SK-N-SH treated with all-trans-retinoic acid at 6 μM for 48 hours (cell line): ENCODE measurements around the gene STIP1.
"Not testable (repeated sequence)": the region's sequence is repeated elsewhere in the genome, so short reads cannot be mapped to it uniquely, and the experiment has no call there.

Experiments used
- ATAC-seq: fragments of 200-7000 bp; cut with Tn5 transposase; 3 replicates; pipeline ENCODE4 v1.9.1; 2020; ENCODE audit warnings: mild to moderate bottlenecking, moderate library complexity
- ARNTL ChIP-seq: fragments of 450-650 bp; formaldehyde crosslinking; IDR thresholded peaks from 2 replicates; pipeline ENCODE4 v1.5.0; 2020; ENCODE audit warnings: low read depth, mild to moderate bottlenecking, moderate library complexity, borderline replicate concordance
- CSDC2 ChIP-seq: fragments of 250-450 bp; sonication (Bioruptor Pico); IDR thresholded peaks from 2 replicates; pipeline ENCODE4 v1.5.0; 2020; ENCODE audit warnings: mild to moderate bottlenecking, moderate library complexity
- ESRRG ChIP-seq: fragments of 250-450 bp; sonication (Bioruptor Pico); IDR thresholded peaks from 2 replicates; pipeline ENCODE4 v1.6.1; 2021; ENCODE audit warnings: mild to moderate bottlenecking
- OSR1 ChIP-seq: fragments of 250-450 bp; sonication (Bioruptor Pico); IDR thresholded peaks from 2 replicates; pipeline ENCODE4 v1.8.0; 2022; ENCODE audit warnings: moderate library complexity, mild to moderate bottlenecking, inconsistent platforms
- PATZ1 ChIP-seq: fragments of 250-450 bp; sonication (Bioruptor Pico); IDR thresholded peaks from 2 replicates; pipeline ENCODE4 v1.8.0; 2020; ENCODE audit warnings: mild to moderate bottlenecking, moderate library complexity, borderline replicate concordance
- POU6F1 ChIP-seq: fragments of 250-450 bp; sonication (Bioruptor Pico); IDR thresholded peaks from 2 replicates; pipeline ENCODE4 v1.8.0; 2021; ENCODE audit warnings: low read depth, mild to moderate bottlenecking, moderate library complexity, borderline replicate concordance
- RARB ChIP-seq: fragments of 250-450 bp; sonication (Bioruptor Pico); IDR thresholded peaks from 2 replicates; pipeline ENCODE4 v1.8.0; 2021; ENCODE audit warnings: mild to moderate bottlenecking, moderate library complexity
- TCF4 ChIP-seq: fragments of 250-450 bp; sonication (Bioruptor Pico); IDR thresholded peaks from 2 replicates; pipeline ENCODE4 v1.8.0; 2021; ENCODE audit warnings: mild to moderate bottlenecking, moderate library complexity, borderline replicate concordance
- ZC3H10 ChIP-seq: fragments of 250-450 bp; sonication (Bioruptor Pico); IDR thresholded peaks from 2 replicates; pipeline ENCODE4 v1.5.1; 2021; ENCODE audit warnings: mild to moderate bottlenecking, moderate library complexity
- ZFP30 ChIP-seq: fragments of 450-650 bp; formaldehyde crosslinking; IDR thresholded peaks from 2 replicates; pipeline ENCODE4 v1.5.0; 2022; ENCODE audit warnings: mild to moderate bottlenecking, moderate library complexity
- ZNF70 ChIP-seq: fragments of 450-650 bp; formaldehyde crosslinking; IDR thresholded peaks from 2 replicates; pipeline ENCODE4 v1.5.0; 2020; ENCODE audit warnings: mild to moderate bottlenecking, moderate library complexity
- ZNF8 ChIP-seq: fragments of 450-650 bp; formaldehyde crosslinking; IDR thresholded peaks from 2 replicates; pipeline ENCODE4 v1.5.0; 2020; ENCODE audit warnings: mild to moderate bottlenecking, moderate library complexity

STIP1 gene

GRCh38 chr11:64152841-64153691, 32.9 kb upstream of the STIP1 start:
- peak; percentile 94 for ATAC-seq
- TF ChIP-seq ARNTL, result no peak
- TF ChIP-seq ZNF70 (CRISPR knock-in tag), result no peak

GRCh38 chr11:64153812-64154211, 32.2 kb upstream of the STIP1 start:
- ATAC-seq, result no peak
- TF ChIP-seq CSDC2 (CRISPR knock-in tag) (no peak), TCF4 (CRISPR knock-in tag) (no peak), ARNTL (no peak), PATZ1 (CRISPR knock-in tag) (no peak), OSR1 (CRISPR knock-in tag) (no peak), RARB (CRISPR knock-in tag) (no peak)

- no peak for ATAC-seq
- TF ChIP-seq PATZ1 (CRISPR knock-in tag) (no peak), ZNF8 (CRISPR knock-in tag) (no peak), ZC3H10 (CRISPR knock-in tag) (no peak), ZFP30 (no peak)
Measured at GRCh38 chr11:64156235-64157011, 29.5 kb upstream of the STIP1 start.

GRCh38 chr11:64157631-64158394, 28.2 kb upstream of the STIP1 start:
- no peak for TF ChIP-seq POU6F1 (CRISPR knock-in tag)
- TF ChIP-seq ZFP30, result no peak
- no peak for TF ChIP-seq OSR1 (CRISPR knock-in tag)
- no peak for ATAC-seq

GRCh38 chr11:64161037-64161436, 24.9 kb upstream of the STIP1 start:
- no peak for ATAC-seq
- TF ChIP-seq ESRRG (CRISPR knock-in tag) (no peak), POU6F1 (CRISPR knock-in tag) (no peak), ZNF8 (CRISPR knock-in tag) (0 out of 2 replicates have a peak, but pooled peaks have one; percentile 14), ZFP30 (no peak), RARB (CRISPR knock-in tag) (no peak)

GRCh38 chr11:64162769-64163168, 23.2 kb upstream of the STIP1 start:
- not testable (repeated sequence) for ATAC-seq
